ENCODE results near the gene CYTL1.

DNA sequence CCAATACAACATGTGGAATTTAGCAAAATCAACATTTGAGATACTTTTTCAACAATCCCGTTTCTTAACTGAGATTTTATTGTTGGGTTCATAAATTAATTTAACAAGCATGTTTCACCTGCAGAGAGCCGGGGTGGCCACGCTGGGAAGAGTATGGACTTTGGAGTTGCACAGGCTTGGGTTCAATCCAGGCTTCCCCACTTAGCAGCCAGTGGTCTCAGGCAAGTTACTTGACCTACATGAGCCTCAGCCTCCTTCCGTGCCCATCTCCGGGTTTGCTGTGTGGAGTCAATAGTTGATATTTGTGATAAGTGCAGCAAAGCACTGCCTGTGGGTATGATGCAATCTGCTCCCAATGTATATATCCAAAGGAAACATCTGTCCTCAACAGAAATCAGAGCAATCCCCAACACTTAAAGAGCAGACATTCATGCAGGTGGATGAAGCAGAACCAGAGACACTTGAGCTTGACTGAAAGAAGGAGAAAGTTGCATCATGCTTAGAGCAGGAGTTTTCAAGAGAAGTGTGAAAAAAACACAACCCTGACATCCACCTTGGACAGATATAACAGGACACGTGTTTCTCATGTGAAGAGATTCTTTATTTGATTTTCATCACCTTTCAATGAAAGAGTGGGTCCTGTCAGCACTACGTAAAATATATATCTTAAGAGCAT, 5.1 kb downstream of the CYTL1 start:
- TF ChIP-seq, protein P1, sequence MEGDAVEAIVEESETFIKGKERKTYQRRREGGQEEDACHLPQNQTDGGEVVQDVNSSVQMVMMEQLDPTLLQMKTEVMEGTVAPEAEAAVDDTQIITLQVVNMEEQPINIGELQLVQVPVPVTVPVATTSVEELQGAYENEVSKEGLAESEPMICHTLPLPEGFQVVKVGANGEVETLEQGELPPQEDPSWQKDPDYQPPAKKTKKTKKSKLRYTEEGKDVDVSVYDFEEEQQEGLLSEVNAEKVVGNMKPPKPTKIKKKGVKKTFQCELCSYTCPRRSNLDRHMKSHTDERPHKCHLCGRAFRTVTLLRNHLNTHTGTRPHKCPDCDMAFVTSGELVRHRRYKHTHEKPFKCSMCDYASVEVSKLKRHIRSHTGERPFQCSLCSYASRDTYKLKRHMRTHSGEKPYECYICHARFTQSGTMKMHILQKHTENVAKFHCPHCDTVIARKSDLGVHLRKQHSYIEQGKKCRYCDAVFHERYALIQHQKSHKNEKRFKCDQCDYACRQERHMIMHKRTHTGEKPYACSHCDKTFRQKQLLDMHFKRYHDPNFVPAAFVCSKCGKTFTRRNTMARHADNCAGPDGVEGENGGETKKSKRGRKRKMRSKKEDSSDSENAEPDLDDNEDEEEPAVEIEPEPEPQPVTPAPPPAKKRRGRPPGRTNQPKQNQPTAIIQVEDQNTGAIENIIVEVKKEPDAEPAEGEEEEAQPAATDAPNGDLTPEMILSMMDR (IDR thresholded peaks at IDR 0.05), result no peak
- TF ChIP-seq POLR2A (IDR thresholded peaks at IDR 0.05), result no peak

Data from heart left ventricle (tissue), 13 donors.